DND-41 (cell line): ENCODE measurements around the gene SDK2.

Source experiments
- ATAC-seq: fragments of 200-7000 bp; cut with Tn5 transposase; 3 replicates; pipeline ENCODE4 v1.9.1; 2021; ENCODE audit warnings: low read depth; ENCODE audit not compliant: insufficient read depth
- DNase-seq: peaks from one replicate; pipeline ENCODE4 v3.0.0-alpha.2; 2020
- H2AFZ ChIP-seq: 2 replicates; pipeline ENCODE4 v1.6.0; 2012; ENCODE audit warnings: low read depth, low read length
- H3K27ac ChIP-seq: 2 replicates; pipeline ENCODE4 v1.5.1; 2012; ENCODE audit warnings: low read length, inconsistent platforms
- H3K27me3 ChIP-seq: fragments of 200-600 bp; sonication (generic); 2 replicates; pipeline ENCODE4 v1.6.0; 2012; ENCODE audit warnings: low read length, mild to moderate bottlenecking, inconsistent platforms; ENCODE audit not compliant: insufficient read depth, poor library complexity
- H3K36me3 ChIP-seq: 2 replicates; pipeline ENCODE4 v1.5.1; 2012; ENCODE audit warnings: low read length, inconsistent platforms; ENCODE audit not compliant: insufficient read depth
- H3K4me1 ChIP-seq: 2 replicates; pipeline ENCODE4 v1.5.1; 2012; ENCODE audit warnings: mild to moderate bottlenecking, low read length; ENCODE audit not compliant: insufficient read depth
- H3K4me2 ChIP-seq: 2 replicates; pipeline ENCODE4 v1.6.0; 2012; ENCODE audit warnings: mild to moderate bottlenecking, moderate library complexity, low read length, inconsistent platforms; ENCODE audit not compliant: insufficient read depth
- H3K4me3 ChIP-seq, 2 experiments: fragments of 200-600 bp in 1 of 2; shearing (Covaris generic) in 1 of 2; 2 replicates each; pipeline ENCODE4 v1.5.1; 2012 to 2016; ENCODE audit warnings: inconsistent platforms in 2 of 2, low read length in 2 of 2, mild to moderate bottlenecking in 2 of 2, low read depth in 1 of 2, moderate library complexity in 1 of 2
- H3K79me2 ChIP-seq: 2 replicates; pipeline ENCODE4 v1.6.0; 2012; ENCODE audit warnings: low read length, inconsistent platforms; ENCODE audit not compliant: insufficient read depth
- H3K9ac ChIP-seq: 2 replicates; pipeline ENCODE4 v1.6.0; 2012; ENCODE audit warnings: low read depth, mild to moderate bottlenecking, inconsistent platforms, low read length, moderate library complexity
- H3K9me3 ChIP-seq: 2 replicates; pipeline ENCODE4 v1.5.1; 2012; ENCODE audit warnings: low read length, moderate library complexity, mild to moderate bottlenecking, inconsistent platforms; ENCODE audit not compliant: insufficient read depth, severe bottlenecking
- H4K20me1 ChIP-seq: 2 replicates; pipeline ENCODE4 v1.6.0; 2012; ENCODE audit warnings: low read length; ENCODE audit not compliant: insufficient read depth
- EZH2 ChIP-seq: IDR thresholded peaks from 3 replicates; pipeline ENCODE4 v1.6.1; 2012; ENCODE audit warnings: borderline replicate concordance, low read depth, mild to moderate bottlenecking, moderate library complexity, low read length, inconsistent platforms; ENCODE audit not compliant: severe bottlenecking
- TF ChIP-seq, protein P1 (sequence below): IDR thresholded peaks from 2 replicates; pipeline ENCODE4 v1.5.1; 2012; ENCODE audit warnings: borderline replicate concordance, low read length, moderate library complexity, mild to moderate bottlenecking; ENCODE audit not compliant: poor library complexity, severe bottlenecking; ENCODE audit errors: extremely low read depth

Gene SDK2

GRCh38 chr17:73610331-73610911 lies 33.8 kb downstream of the SDK2 start:
- no peaks in the 10 kb centered on the region for H3K9me3 ChIP-seq
- ATAC-seq, result no peak
- H3K27me3 ChIP-seq, result no peaks in the 10 kb centered on the region
- no peaks in the 10 kb centered on the region for H3K36me3 ChIP-seq
- no peak overlapping the region for H3K9ac ChIP-seq
- no peak overlapping the region for H2AFZ ChIP-seq
- no peak for DNase-seq
- H3K4me1 ChIP-seq, result peaks cover 9% of the 10 kb centered on the region; the same call in 1 of the 2 replicates
- no peak for TF ChIP-seq EZH2
- TF ChIP-seq, protein P1, sequence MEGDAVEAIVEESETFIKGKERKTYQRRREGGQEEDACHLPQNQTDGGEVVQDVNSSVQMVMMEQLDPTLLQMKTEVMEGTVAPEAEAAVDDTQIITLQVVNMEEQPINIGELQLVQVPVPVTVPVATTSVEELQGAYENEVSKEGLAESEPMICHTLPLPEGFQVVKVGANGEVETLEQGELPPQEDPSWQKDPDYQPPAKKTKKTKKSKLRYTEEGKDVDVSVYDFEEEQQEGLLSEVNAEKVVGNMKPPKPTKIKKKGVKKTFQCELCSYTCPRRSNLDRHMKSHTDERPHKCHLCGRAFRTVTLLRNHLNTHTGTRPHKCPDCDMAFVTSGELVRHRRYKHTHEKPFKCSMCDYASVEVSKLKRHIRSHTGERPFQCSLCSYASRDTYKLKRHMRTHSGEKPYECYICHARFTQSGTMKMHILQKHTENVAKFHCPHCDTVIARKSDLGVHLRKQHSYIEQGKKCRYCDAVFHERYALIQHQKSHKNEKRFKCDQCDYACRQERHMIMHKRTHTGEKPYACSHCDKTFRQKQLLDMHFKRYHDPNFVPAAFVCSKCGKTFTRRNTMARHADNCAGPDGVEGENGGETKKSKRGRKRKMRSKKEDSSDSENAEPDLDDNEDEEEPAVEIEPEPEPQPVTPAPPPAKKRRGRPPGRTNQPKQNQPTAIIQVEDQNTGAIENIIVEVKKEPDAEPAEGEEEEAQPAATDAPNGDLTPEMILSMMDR, result no peak
- H3K79me2 ChIP-seq, result no peaks in the 10 kb centered on the region
- H3K27ac ChIP-seq, result no peak overlapping the region
- no peak overlapping the region for H3K4me3 ChIP-seq
- no peak overlapping the region for H3K4me2 ChIP-seq
- peaks cover 2% of the 10 kb centered on the region; the same call in 1 of the 2 replicates for H4K20me1 ChIP-seq

GRCh38 chr17:73609758-73610157 lies 34.5 kb downstream of the SDK2 start:
- TF ChIP-seq EZH2, result no peak
- TF ChIP-seq, protein P1, result no peak
- Histone ChIP-seq H4K20me1 (no peaks in the 10 kb centered on the region), H3K27ac (no peak overlapping the region), H3K4me3 (no peak overlapping the region), H3K27me3 (no peaks in the 10 kb centered on the region), H3K4me1 (peaks cover 9% of the 10 kb centered on the region; the same call in 1 of the 2 replicates), H3K9ac (no peak overlapping the region), H3K36me3 (no peaks in the 10 kb centered on the region), H3K9me3 (no peaks in the 10 kb centered on the region), H3K79me2 (no peaks in the 10 kb centered on the region), H2AFZ (no peak overlapping the region), H3K4me2 (no peak overlapping the region)
- ATAC-seq, result no peak
- no peak for DNase-seq

GRCh38 chr17:73609060-73609459 lies 35.2 kb downstream of the SDK2 start:
- Histone ChIP-seq H3K27me3 (no peaks in the 10 kb centered on the region), H3K4me1 (peaks cover 9% of the 10 kb centered on the region; the same call in 1 of the 2 replicates), H3K4me3 (no peak overlapping the region), H3K9ac (no peak overlapping the region), H3K79me2 (no peaks in the 10 kb centered on the region), H4K20me1 (no peaks in the 10 kb centered on the region), H3K36me3 (no peaks in the 10 kb centered on the region), H3K27ac (no peak overlapping the region), H3K4me2 (no peak overlapping the region), H3K9me3 (no peaks in the 10 kb centered on the region), H2AFZ (no peak overlapping the region)
- DNase-seq (no peak), ATAC-seq (no peak)
- TF ChIP-seq EZH2, result no peak
- TF ChIP-seq, protein P1, result no peak
